SK-N-SH treated with all-trans-retinoic acid at 6 μM for 48 hours (cell line): ENCODE data around the gene HOXC9.

Source experiments
- BACH2 ChIP-seq: fragments of 250-450 bp; sonication (Bioruptor Pico); IDR thresholded peaks from 2 replicates; pipeline ENCODE4 v1.9.0; 2021; ENCODE audit warnings: mild to moderate bottlenecking, borderline replicate concordance
- GLIS3 ChIP-seq: fragments of 250-450 bp; sonication (Bioruptor Pico); IDR thresholded peaks from 2 replicates; pipeline ENCODE4 v1.5.0; 2020; ENCODE audit warnings: mild to moderate bottlenecking, moderate library complexity
- ISL1 ChIP-seq: fragments of 250-450 bp; sonication (Bioruptor Pico); IDR thresholded peaks from 2 replicates; pipeline ENCODE4 v2.1.2; 2022; ENCODE audit warnings: mild to moderate bottlenecking, moderate library complexity
- TCF4 ChIP-seq: fragments of 250-450 bp; sonication (Bioruptor Pico); IDR thresholded peaks from 2 replicates; pipeline ENCODE4 v1.8.0; 2021; ENCODE audit warnings: mild to moderate bottlenecking, moderate library complexity, borderline replicate concordance
- TOX ChIP-seq: fragments of 250-450 bp; sonication (Bioruptor Pico); IDR thresholded peaks from 2 replicates; pipeline ENCODE4 v1.8.0; 2021; ENCODE audit warnings: mild to moderate bottlenecking, moderate library complexity, borderline replicate concordance
- ZFP3 ChIP-seq: fragments of 250-450 bp; sonication (Bioruptor Pico); IDR thresholded peaks from 2 replicates; pipeline ENCODE4 v1.5.0; 2020; ENCODE audit warnings: mild to moderate bottlenecking, moderate library complexity
- TF ChIP-seq, protein P1 (sequence below): fragments of 250-450 bp; sonication (Bioruptor Pico); IDR thresholded peaks from 2 replicates; pipeline ENCODE4 v1.8.0; 2020; ENCODE audit warnings: mild to moderate bottlenecking, moderate library complexity, borderline replicate concordance

DNA sequence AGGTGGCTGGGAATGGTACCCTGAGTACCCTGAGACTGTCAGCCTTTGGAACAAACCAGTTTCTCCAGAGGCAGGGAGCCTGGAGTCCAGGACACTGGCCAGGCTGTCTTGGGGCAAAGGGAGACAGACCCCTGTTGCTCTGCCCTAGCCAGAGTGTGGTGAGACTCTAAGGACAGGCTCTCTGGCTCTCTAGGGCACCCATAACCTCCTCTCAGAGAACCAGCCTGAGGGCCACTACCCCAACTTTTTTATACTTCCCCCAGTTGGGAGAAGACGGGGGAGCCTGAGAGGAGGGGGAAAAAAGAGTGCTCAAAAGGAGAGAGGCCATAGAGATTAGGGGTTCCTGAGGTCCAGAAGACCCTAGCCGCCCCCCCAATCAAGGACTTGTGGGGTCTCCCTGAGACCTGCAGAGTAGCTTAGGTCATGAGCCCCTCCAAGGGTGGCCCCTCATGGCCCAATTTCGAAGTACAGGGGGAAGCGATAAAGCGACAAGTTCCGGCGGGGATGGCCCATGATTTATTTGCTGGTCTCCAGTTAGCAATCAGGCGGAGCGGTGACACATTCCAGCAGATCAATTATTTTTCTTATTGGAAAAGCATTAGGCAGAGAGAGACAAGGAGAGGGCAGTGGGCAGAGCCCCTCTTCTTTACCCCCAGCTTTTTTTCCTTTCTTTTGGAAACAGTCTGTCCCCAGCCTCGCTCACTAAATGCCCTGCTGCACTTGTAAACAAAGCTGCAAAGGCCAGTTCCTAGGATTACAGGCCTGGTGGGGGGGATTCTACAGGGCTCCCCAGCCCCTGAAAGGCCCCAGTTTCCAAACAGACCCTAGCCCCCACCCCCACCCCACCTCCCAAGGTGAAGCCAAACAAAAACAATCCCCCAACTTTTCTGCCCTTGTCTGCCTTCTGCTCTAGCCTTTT is 10.4 kb downstream of the HOXC9 start:
- TF ChIP-seq, protein P1, sequence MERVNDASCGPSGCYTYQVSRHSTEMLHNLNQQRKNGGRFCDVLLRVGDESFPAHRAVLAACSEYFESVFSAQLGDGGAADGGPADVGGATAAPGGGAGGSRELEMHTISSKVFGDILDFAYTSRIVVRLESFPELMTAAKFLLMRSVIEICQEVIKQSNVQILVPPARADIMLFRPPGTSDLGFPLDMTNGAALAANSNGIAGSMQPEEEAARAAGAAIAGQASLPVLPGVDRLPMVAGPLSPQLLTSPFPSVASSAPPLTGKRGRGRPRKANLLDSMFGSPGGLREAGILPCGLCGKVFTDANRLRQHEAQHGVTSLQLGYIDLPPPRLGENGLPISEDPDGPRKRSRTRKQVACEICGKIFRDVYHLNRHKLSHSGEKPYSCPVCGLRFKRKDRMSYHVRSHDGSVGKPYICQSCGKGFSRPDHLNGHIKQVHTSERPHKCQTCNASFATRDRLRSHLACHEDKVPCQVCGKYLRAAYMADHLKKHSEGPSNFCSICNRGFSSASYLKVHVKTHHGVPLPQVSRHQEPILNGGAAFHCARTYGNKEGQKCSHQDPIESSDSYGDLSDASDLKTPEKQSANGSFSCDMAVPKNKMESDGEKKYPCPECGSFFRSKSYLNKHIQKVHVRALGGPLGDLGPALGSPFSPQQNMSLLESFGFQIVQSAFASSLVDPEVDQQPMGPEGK = no peak
- no peak for TF ChIP-seq BACH2 (CRISPR knock-in tag)
- TF ChIP-seq ISL1 = no peak
- no peak for TF ChIP-seq TCF4
- TF ChIP-seq GLIS3 = no peak
- TF ChIP-seq ZFP3 (CRISPR knock-in tag) = no peak
- no peak for TF ChIP-seq TOX (CRISPR knock-in tag)
